HCT116 (cell line): ENCODE results near the gene ACSF2. TPM values are rescaled to one million over a fixed set of nuclear protein-coding genes. Genes with fewer than 3 reads are reported as not detected.

Source experiments
- ATAC-seq: fragments of 200-7000 bp; cut with Tn5 transposase; 2 replicates; pipeline ENCODE4 v1.9.1; 2020; ENCODE audit warnings: mild to moderate bottlenecking, moderate library complexity
- BruUV-seq: library from RNA; stranded (reverse); fragments of 400-500 nt; replicated peaks from 2 replicates; lab custom pipeline; 2021; lab: Mats Ljungman, UMichigan
- CTCF ChIA-PET: fragments of 300-600 bp; sonication (Branson Sonifier 250); formaldehyde crosslinking; loops from one replicate; lab custom pipeline; 2021; ENCODE audit warnings: antibody characterized with exemption; lab: Charles Lee
- POLR2A ChIA-PET: fragments of 300-600, 350-600 bp; sonication (Branson Sonifier 250); formaldehyde crosslinking; loops from one replicate; lab custom pipeline; 2021; ENCODE audit warnings: antibody characterized with exemption; lab: Charles Lee
- RAD21 ChIA-PET, 2 experiments: fragments of 300-600 bp; sonication (Branson Sonifier 250); formaldehyde crosslinking; loops; one replicate each; lab custom pipeline; 2023; ENCODE audit warnings: low total read pairs in 2 of 2; ENCODE audit not compliant: uncharacterized antibody in 2 of 2, unreplicated experiment in 2 of 2, low non-redundant PET in 1 of 2; lab: Charles Lee
- DNase-seq: peaks from one replicate; pipeline ENCODE4 v3.0.0-alpha.2; 2010; ENCODE audit warnings: low read depth, low spot score
- H2AFZ ChIP-seq: fragments of 200-600 bp; shearing (Covaris generic), sonication (generic); 2 replicates; pipeline ENCODE4 v1.6.1; 2017; ENCODE audit warnings: low read depth, mixed run types, mixed read lengths, antibody characterized with exemption, low read length; ENCODE audit not compliant: poor library complexity, severe bottlenecking
- H3K27ac ChIP-seq: 2 replicates; pipeline ENCODE4 v1.5.1; 2012; ENCODE audit warnings: low read depth, low read length
- H3K27me3 ChIP-seq: fragments of 200-600 bp; sonication (generic); 2 replicates; pipeline ENCODE4 v1.6.1; 2016; ENCODE audit warnings: mixed run types, low read length, mixed read lengths; ENCODE audit not compliant: insufficient read depth
- H3K36me3 ChIP-seq, 2 experiments: fragments of 200-500 bp in 1 of 2; fragments of 200-600 bp in 1 of 2; sonication (Bioruptor generic) in 1 of 2; sonication (generic) in 1 of 2; 2 replicates each; pipeline versions ENCODE4 v1.5.1 to v1.6.1; 2014 to 2016; ENCODE audit warnings: low read length in 2 of 2, inconsistent platforms in 1 of 2, mixed read lengths in 1 of 2, mixed run types in 1 of 2; ENCODE audit not compliant: insufficient read depth in 2 of 2, control insufficient read depth in 1 of 2
- H3K4me1 ChIP-seq, 2 experiments: fragments of 200-600 bp in 1 of 2; sonication (generic) in 1 of 2; 2 replicates each; pipeline versions ENCODE4 v1.5.1 to v1.6.1; 2012 to 2017; ENCODE audit warnings: low read length in 2 of 2, inconsistent platforms in 1 of 2, mild to moderate bottlenecking in 1 of 2, mixed read lengths in 1 of 2, mixed run types in 1 of 2, moderate library complexity in 1 of 2; ENCODE audit not compliant: insufficient read depth in 2 of 2, control insufficient read depth in 1 of 2
- H3K4me2 ChIP-seq: fragments of 200-600 bp; sonication (generic); 2 replicates; pipeline ENCODE4 v1.6.1; 2017; ENCODE audit warnings: mixed run types, low read length, mixed read lengths
- H3K4me3 ChIP-seq, 2 experiments: fragments of 200-600 bp in 1 of 2; sonication (generic) in 1 of 2; replicated peaks in 1 of 2; 2 replicates each; pipeline ENCODE4 v1.5.1; 2011 to 2016; ENCODE audit warnings: low read length in 2 of 2, control low read depth in 1 of 2, low read depth in 1 of 2, mild to moderate bottlenecking in 1 of 2, mixed read lengths in 1 of 2, mixed run types in 1 of 2
- H3K79me2 ChIP-seq: fragments of 200-600 bp; sonication (generic); 2 replicates; pipeline ENCODE4 v1.6.1; 2017; ENCODE audit warnings: mild to moderate bottlenecking, mixed run types, low read length, moderate library complexity, mixed read lengths; ENCODE audit not compliant: insufficient read depth
- H3K9ac ChIP-seq: fragments of 200-600 bp; sonication (generic); 2 replicates; pipeline ENCODE4 v1.6.1; 2016; ENCODE audit warnings: low read length, mixed read lengths
- H3K9me2 ChIP-seq: fragments of 200-600 bp; sonication (generic), shearing (Covaris generic); 2 replicates; pipeline ENCODE4 v1.6.1; 2017; ENCODE audit warnings: mixed run types, mild to moderate bottlenecking, moderate library complexity; ENCODE audit not compliant: insufficient read depth
- H3K9me3 ChIP-seq, 2 experiments: fragments of 200-500 bp in 1 of 2; fragments of 200-600 bp in 1 of 2; sonication (Bioruptor generic) in 1 of 2; sonication (generic) in 1 of 2; 2 replicates each; pipeline ENCODE4 v1.6.1; 2014 to 2017; ENCODE audit warnings: low read length in 2 of 2, mixed read lengths in 2 of 2, inconsistent platforms in 1 of 2, low read depth in 1 of 2, mild to moderate bottlenecking in 1 of 2, mixed run types in 1 of 2, moderate library complexity in 1 of 2; ENCODE audit not compliant: control insufficient read depth in 1 of 2, insufficient read depth in 1 of 2
- H4K20me1 ChIP-seq: fragments of 200-600 bp; sonication (generic), shearing (Covaris generic); 2 replicates; pipeline ENCODE4 v1.6.1; 2017; ENCODE audit warnings: mixed run types, mild to moderate bottlenecking, moderate library complexity; ENCODE audit not compliant: insufficient read depth
- CBX3 ChIP-seq: IDR thresholded peaks from 2 replicates; pipeline ENCODE4 v1.6.1; 2012; ENCODE audit warnings: low read depth
- CTCF ChIP-seq, 3 experiments: fragments of 200-600 bp in 1 of 3; sonication (generic) in 1 of 3; IDR thresholded peaks in 2 of 3; conservative IDR thresholded peaks in 1 of 3; 2 replicates each; pipeline ENCODE4 v1.5.1; 2012 to 2017; ENCODE audit warnings: low read depth in 2 of 3, low read length in 2 of 3, antibody characterized with exemption in 1 of 3, borderline replicate concordance in 1 of 3, control low read depth in 1 of 3, mild to moderate bottlenecking in 1 of 3, mixed read lengths in 1 of 3, mixed run types in 1 of 3, moderate library complexity in 1 of 3; ENCODE audit not compliant: insufficient read depth in 1 of 3
- ELF1 ChIP-seq: IDR thresholded peaks from 2 replicates; pipeline ENCODE4 v1.6.1; 2012; ENCODE audit warnings: low read depth, borderline replicate concordance
- EZH2 ChIP-seq: fragments of 200-600 bp; sonication (generic); IDR thresholded peaks from 2 replicates; pipeline ENCODE4 v1.6.1; 2017; ENCODE audit warnings: antibody characterized with exemption, mixed run types
- EZH2phosphoT487 ChIP-seq: fragments of 200-600 bp; IDR thresholded peaks from 2 replicates; pipeline ENCODE4 v1.6.1; 2018; ENCODE audit warnings: antibody characterized with exemption, borderline replicate concordance
- JUND ChIP-seq: IDR thresholded peaks from 2 replicates; pipeline ENCODE4 v1.6.1; 2012
- POLR2A ChIP-seq: IDR thresholded peaks from 2 replicates; pipeline ENCODE4 v1.7.0; 2011; ENCODE audit warnings: borderline replicate concordance; ENCODE audit not compliant: insufficient read depth, insufficient read length; ENCODE audit errors: extremely low read depth
- RAD21 ChIP-seq: IDR thresholded peaks from 2 replicates; pipeline ENCODE4 v1.6.1; 2012; ENCODE audit warnings: low read depth, mild to moderate bottlenecking
- SIN3A ChIP-seq: IDR thresholded peaks from 2 replicates; pipeline ENCODE4 v1.6.1; 2012; ENCODE audit warnings: low read depth
- SP1 ChIP-seq: IDR thresholded peaks from 2 replicates; pipeline ENCODE4 v1.6.1; 2012; ENCODE audit warnings: low read depth
- ZFX ChIP-seq: fragments of 450-650 bp; IDR thresholded peaks from 2 replicates; pipeline ENCODE4 v1.6.1; 2017
- ZNF274 ChIP-seq: fragments of 200-500 bp; sonication (Bioruptor generic); IDR thresholded peaks from 2 replicates; pipeline ENCODE4 v1.6.1; 2014; ENCODE audit warnings: mild to moderate bottlenecking, low read depth, low read length, inconsistent platforms
- intact Hi-C: fragments of 100-400 bp; cut with micrococcal nuclease; formaldehyde crosslinking; loops from 2 replicates; pipeline ENCODE4 v1.10.0; 2022
- total RNA-seq: library from RNA; stranded (reverse); gene quantifications from one replicate; pipeline ENCODE4 v1.2.1, GENCODE V29; 2021; ENCODE audit not compliant: unreplicated experiment
- TF ChIP-seq, protein P1 (sequence below): IDR thresholded peaks from 2 replicates; pipeline ENCODE4 v1.6.1; 2012
- TF ChIP-seq, protein P2 (sequence below): IDR thresholded peaks from 2 replicates; pipeline ENCODE4 v1.6.1; 2012; ENCODE audit warnings: low read depth
- TF ChIP-seq, protein P3 (sequence below): IDR thresholded peaks from 2 replicates; pipeline ENCODE4 v1.6.1; 2011; ENCODE audit warnings: mild to moderate bottlenecking, low read length, moderate library complexity; ENCODE audit not compliant: insufficient replicate concordance; ENCODE audit errors: extremely low read depth

The ACSF2 gene
- total RNA-seq, 1 experiment from 2014 or later, result 52.4 TPM

DNA sequence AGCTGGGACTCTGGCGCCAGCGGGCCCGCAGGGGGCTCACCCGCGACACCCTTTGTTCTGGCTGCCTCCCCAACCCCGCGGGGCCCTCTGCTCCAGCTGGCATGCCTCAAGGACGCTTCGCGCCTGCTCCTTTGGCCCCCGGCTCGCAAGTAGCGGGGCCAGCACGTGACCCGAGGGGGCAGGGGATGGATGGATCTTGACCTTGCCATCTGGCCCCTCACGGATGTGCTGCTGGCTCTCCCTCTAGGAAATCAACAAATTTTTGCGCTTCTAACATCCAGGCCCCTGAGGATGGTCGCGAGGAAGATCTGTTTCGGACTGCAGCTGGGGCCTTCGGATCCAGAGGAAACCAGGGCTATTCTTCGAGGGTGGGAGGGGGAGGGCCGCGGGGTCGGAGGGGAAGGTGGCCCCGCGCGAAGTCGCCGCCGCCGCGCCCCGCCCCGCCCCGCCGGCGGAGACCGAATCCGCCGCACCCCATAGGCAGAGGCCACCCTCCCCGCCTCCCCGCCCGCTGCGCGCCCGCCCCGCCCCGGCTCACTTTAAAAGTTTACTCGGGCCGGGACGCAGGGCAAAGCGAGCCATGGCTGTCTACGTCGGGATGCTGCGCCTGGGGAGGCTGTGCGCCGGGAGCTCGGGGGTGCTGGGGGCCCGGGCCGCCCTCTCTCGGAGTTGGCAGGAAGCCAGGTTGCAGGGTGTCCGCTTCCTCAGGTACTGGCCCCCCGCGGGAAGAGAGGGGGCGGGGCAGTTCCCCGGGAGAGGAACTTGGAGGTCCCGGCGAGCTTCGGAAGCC, at the start of gene ACSF2 (continued):
- no peak for TF ChIP-seq ZFX
- TF ChIP-seq EZH2phosphoT487, result no peak
- TF ChIP-seq, protein P1, sequence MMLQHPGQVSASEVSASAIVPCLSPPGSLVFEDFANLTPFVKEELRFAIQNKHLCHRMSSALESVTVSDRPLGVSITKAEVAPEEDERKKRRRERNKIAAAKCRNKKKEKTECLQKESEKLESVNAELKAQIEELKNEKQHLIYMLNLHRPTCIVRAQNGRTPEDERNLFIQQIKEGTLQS, result no peak

- H3K4me1 ChIP-seq, result no peaks in the 10 kb centered on the region
- no peak overlapping the region for H3K9ac ChIP-seq
- no peaks in the 10 kb centered on the region for H4K20me1 ChIP-seq
- BruUV-seq, result no TSS peak
- ChIA-PET POLR2A (interaction anchor here (1.1 kb wide), 1 partner anchor 17 kb away, joined by 4 read pairs; no protein-coding TSS in a partner anchor), RAD21 (no interaction called here), CTCF (interaction anchor here (1.6 kb wide), 1 partner anchor 18 kb away, joined by 6 read pairs; the partner anchor contains the start of gene LRRC59)
- intact Hi-C loops, result no loop called here
- no peaks in the 10 kb centered on the region for H3K9me3 ChIP-seq
- no peaks in the 10 kb centered on the region for H3K27me3 ChIP-seq
- DNase-seq, result no peak
- no peak overlapping the region for H3K27ac ChIP-seq
- H3K4me2 ChIP-seq, result no peak overlapping the region
- no peaks in the 10 kb centered on the region for H3K9me2 ChIP-seq
- peaks cover 6% of the 10 kb centered on the region; the same call in 1 of the 2 replicates for H3K79me2 ChIP-seq
- ATAC-seq, result no peak
- peaks cover 33 to 57% of the 10 kb centered on the region in 2 experiments for H3K36me3 ChIP-seq
- H3K4me3 ChIP-seq, result no peak overlapping the region
- H2AFZ ChIP-seq, result no peak overlapping the region
- TF ChIP-seq SIN3A (no peak), SP1 (no peak), CTCF (IDR thresholded peaks at IDR 0.05 in 2 of 3, conservative IDR thresholded peaks at IDR 0.05 in 1 of 3; ENCODE audit: borderline replicate concordance in 1 of 3, insufficient read depth in 1 of 3, low read depth in 2 of 3, low read length in 2 of 3) (no peak), CBX3 (no peak), JUND (no peak), ZNF274 (no peak), POLR2A (no peak), EZH2 (no peak), ELF1 (no peak), RAD21 (no peak)
- TF ChIP-seq, protein P1, result no peak
- TF ChIP-seq, protein P2, sequence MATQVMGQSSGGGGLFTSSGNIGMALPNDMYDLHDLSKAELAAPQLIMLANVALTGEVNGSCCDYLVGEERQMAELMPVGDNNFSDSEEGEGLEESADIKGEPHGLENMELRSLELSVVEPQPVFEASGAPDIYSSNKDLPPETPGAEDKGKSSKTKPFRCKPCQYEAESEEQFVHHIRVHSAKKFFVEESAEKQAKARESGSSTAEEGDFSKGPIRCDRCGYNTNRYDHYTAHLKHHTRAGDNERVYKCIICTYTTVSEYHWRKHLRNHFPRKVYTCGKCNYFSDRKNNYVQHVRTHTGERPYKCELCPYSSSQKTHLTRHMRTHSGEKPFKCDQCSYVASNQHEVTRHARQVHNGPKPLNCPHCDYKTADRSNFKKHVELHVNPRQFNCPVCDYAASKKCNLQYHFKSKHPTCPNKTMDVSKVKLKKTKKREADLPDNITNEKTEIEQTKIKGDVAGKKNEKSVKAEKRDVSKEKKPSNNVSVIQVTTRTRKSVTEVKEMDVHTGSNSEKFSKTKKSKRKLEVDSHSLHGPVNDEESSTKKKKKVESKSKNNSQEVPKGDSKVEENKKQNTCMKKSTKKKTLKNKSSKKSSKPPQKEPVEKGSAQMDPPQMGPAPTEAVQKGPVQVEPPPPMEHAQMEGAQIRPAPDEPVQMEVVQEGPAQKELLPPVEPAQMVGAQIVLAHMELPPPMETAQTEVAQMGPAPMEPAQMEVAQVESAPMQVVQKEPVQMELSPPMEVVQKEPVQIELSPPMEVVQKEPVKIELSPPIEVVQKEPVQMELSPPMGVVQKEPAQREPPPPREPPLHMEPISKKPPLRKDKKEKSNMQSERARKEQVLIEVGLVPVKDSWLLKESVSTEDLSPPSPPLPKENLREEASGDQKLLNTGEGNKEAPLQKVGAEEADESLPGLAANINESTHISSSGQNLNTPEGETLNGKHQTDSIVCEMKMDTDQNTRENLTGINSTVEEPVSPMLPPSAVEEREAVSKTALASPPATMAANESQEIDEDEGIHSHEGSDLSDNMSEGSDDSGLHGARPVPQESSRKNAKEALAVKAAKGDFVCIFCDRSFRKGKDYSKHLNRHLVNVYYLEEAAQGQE, result no peak
- TF ChIP-seq, protein P3, sequence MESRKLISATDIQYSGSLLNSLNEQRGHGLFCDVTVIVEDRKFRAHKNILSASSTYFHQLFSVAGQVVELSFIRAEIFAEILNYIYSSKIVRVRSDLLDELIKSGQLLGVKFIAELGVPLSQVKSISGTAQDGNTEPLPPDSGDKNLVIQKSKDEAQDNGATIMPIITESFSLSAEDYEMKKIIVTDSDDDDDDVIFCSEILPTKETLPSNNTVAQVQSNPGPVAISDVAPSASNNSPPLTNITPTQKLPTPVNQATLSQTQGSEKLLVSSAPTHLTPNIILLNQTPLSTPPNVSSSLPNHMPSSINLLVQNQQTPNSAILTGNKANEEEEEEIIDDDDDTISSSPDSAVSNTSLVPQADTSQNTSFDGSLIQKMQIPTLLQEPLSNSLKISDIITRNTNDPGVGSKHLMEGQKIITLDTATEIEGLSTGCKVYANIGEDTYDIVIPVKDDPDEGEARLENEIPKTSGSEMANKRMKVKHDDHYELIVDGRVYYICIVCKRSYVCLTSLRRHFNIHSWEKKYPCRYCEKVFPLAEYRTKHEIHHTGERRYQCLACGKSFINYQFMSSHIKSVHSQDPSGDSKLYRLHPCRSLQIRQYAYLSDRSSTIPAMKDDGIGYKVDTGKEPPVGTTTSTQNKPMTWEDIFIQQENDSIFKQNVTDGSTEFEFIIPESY, result no peak
These were observed 46.5 kb upstream of the ACSF2 start for GRCh38 chr17:50379351-50380132.
